Motor neuron (in vitro differentiated cells): Measurements from ENCODE around the gene DIAPH3. TPM values are rescaled to one million over a fixed set of nuclear protein-coding genes. Genes with fewer than 3 reads are reported as not detected.
"Not testable (repeated sequence)": the region's sequence is repeated elsewhere in the genome, so short reads cannot be mapped to it uniquely, and the experiment has no call there.

Experiments
- ATAC-seq, 8 experiments: fragments of 200-7000 bp; cut with Tn5 transposase; replicated peaks in 6 of 8; 2 replicates each; pipeline ENCODE4 v1.8.0; 2021; ENCODE audit warnings: mild to moderate bottlenecking in 8 of 8, moderate library complexity in 8 of 8
- H3K27ac ChIP-seq, 2 donors: fragments of 250-450 bp; sonication (Bioruptor Pico); 2 replicates each; pipeline ENCODE4 v1.9.0; 2021; ENCODE audit warnings: antibody characterized with exemption in 2 of 2, mild to moderate bottlenecking in 2 of 2, moderate library complexity in 1 of 2
- H3K4me1 ChIP-seq, 2 donors: fragments of 250-450 bp; sonication (Bioruptor Pico); replicated peaks in 1 of 2; 2 replicates each; pipeline ENCODE4 v1.6.1; 2021; ENCODE audit warnings: antibody characterized with exemption in 2 of 2, mild to moderate bottlenecking in 2 of 2, moderate library complexity in 1 of 2
- H3K4me3 ChIP-seq, 5 donors: fragments of 250-450 bp; sonication (Bioruptor Pico); 2 replicates each; pipeline ENCODE4 v1.9.0; 2021; ENCODE audit warnings: antibody characterized with exemption in 5 of 5, mild to moderate bottlenecking in 5 of 5, moderate library complexity in 4 of 5
- WGBS, 10 experiments: fragments of 450-650 bp; shearing (Covaris generic); methylation state at CpG; one replicate each; pipeline ENCODE4 v1.0.0; 2022; 5-methylcytosine and 5-hydroxymethylcytosine counted together
- in situ Hi-C, 9 experiments: fragments of 400-800 bp; cut with MboI; loops; one replicate each; pipeline ENCODE4 v1.15.0; 2021; ENCODE audit warnings: low sequenced_read_pairs in 9 of 9, low pct_unique_long_range_greater_than_20kb in 2 of 9; ENCODE audit not compliant: unreplicated experiment in 9 of 9
- total RNA-seq, 8 experiments: library from RNA; unstranded; fragments of 300-600 nt; gene quantifications; 2 replicates each; pipeline versions ENCODE4 v1.2.3 to v1.2.4, GENCODE V29; 2022

DIAPH3 gene
- 10 to 100 TPM in 2 of 8 experiments, 1 to 10 TPM in 3, under 1 TPM in 3; 0.25 to 11.2 (median 3.4) TPM for total RNA-seq

- in situ Hi-C loops, result no loop called here
- 0 to 8% (median 0%) methylated on average over 2 to 18 of the region's 54 CpGs; no CpG with 5 or more reads in 4 of the 10 experiments for WGBS, 10 experiments
- peaks cover 9 to 10% of the 10 kb centered on the region in 2 donors for H3K4me1 ChIP-seq
- H3K4me3 ChIP-seq, result peak within 1 kb of the TSS; percentile 62 to 95 (median 71)
- ATAC-seq, result peak; percentile 99 to 100 (median 100)
- H3K27ac ChIP-seq, result peak within 1 kb of the TSS; percentile 84 to 87
Observed at GRCh38 chr13:60163478-60164233, at the start of gene DIAPH3. DIAPH3 (minus strand) TSS chr13:60163928; CDS start chr13:60163766, 162 bp downstream.

- no peak for ATAC-seq
- 0 to 100% (median 50%) methylated on average over 1 of the region's 1 CpG; no CpG with 5 or more reads in 3 of the 10 experiments for WGBS, 10 experiments
- peaks cover 0 to 4% of the 10 kb centered on the region in 2 donors for H3K4me1 ChIP-seq
- H3K27ac ChIP-seq, result no peak overlapping the region
- in situ Hi-C loops, result no loop called here
- no peak overlapping the region for H3K4me3 ChIP-seq
Observed at GRCh38 chr13:60213236-60213744, 49.6 kb upstream of the DIAPH3 start.

DNA sequence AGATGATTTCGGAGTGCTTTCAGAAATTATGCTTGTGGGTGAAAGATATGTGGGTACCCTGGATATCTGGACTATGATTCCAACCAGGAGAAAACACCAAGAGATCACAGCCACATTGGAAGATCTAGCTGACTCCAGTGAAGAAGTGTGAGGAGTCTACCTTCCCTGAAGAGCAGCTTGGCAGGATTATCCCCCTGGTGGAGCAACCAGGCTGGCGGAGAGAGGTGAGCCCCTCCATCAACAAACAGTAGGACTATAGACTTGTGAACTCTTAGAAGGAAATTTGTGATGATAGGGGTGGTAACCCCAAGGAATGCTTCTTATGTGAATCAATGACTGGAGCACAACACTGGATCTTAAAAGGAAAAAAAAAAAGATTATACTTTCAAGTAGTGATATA lies 47.8 kb upstream of the DIAPH3 start:
- no peak overlapping the region for H3K4me3 ChIP-seq
- ATAC-seq, result no peak
- in situ Hi-C loops, result no loop called here
- no peak overlapping the region for H3K27ac ChIP-seq
- 20 to 100% (median 71%) methylated on average over 1 to 2 of the region's 2 CpGs; no CpG with 5 or more reads in 4 of the 10 experiments for WGBS, 10 experiments
- peaks cover 0 to 4% of the 10 kb centered on the region in 2 donors for H3K4me1 ChIP-seq

GRCh38 chr13:60210510-60211330 lies 47.0 kb upstream of the DIAPH3 start:
- in situ Hi-C loops, result no loop called here
- Histone ChIP-seq H3K4me1 (peaks cover 0 to 4% of the 10 kb centered on the region in 2 donors), H3K27ac (no peak overlapping the region), H3K4me3 (no peak overlapping the region)
- ATAC-seq, result no peak
- WGBS, 10 experiments, result 26 to 100% (median 60%) methylated on average over 1 to 4 of the region's 4 CpGs; no CpG with 5 or more reads in 1 of the 10 experiments

DNA sequence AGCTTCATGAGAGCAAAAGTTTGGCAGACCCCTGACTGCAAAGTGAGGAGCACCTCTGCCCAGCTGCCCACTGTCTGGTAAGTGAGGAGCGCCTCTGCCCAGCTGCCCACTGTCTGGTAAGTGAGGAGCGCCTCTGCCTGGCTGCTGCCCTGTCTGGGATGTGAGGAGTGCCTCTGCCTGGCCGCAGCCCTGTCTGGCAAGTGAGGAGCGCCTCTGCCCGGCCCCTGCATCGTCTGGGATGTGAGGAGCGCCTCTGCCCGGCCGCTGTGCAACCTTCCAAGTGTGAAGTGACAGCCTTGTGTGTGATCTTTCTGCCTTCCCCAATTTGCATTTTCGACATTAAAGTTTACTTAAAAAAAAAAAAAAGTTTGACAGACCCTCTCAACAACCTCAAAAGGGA lies 41.8 kb upstream of the DIAPH3 start:
- in situ Hi-C loops, H3K27ac ChIP-seq, H3K4me1 ChIP-seq, ATAC-seq, H3K4me3 ChIP-seq: not testable (repeated sequence)
- 0 to 89% (median 38%) methylated on average over 1 to 6 of the region's 10 CpGs; no CpG with 5 or more reads in 4 of the 10 experiments for WGBS, 10 experiments

- no peak for ATAC-seq
- no peak overlapping the region for H3K4me3 ChIP-seq
- H3K4me1 ChIP-seq, result no peaks in the 10 kb centered on the region
- in situ Hi-C loops, result no loop called here
- H3K27ac ChIP-seq, result no peak overlapping the region
Observed at GRCh38 chr13:60201286-60201685, 37.6 kb upstream of the DIAPH3 start.

DNA sequence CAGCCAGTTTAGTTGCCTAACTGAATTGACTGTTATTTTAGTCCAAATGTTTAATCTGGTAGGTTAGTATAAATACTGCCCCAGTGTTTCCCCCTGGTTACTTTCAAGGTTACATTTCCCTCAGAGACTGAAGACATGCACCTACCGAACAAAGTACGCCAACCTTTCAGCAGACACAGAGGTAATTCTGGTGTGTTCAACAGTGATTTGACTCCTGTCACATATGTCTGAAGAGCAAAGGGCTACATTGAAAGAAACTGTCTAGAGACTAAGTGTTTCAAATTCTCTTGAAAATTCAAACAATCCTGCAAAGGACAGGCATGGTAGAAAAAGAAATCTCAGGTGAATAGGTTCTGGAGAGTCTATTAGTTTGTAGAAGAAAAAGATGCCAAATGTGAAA lies 32.2 kb upstream of the DIAPH3 start:
- H3K4me3 ChIP-seq, in situ Hi-C loops, H3K27ac ChIP-seq, ATAC-seq, H3K4me1 ChIP-seq: not testable (repeated sequence)
- 80 to 100% (median 100%) methylated on average over 1 to 2 of the region's 2 CpGs; no CpG with 5 or more reads in 5 of the 10 experiments for WGBS, 10 experiments

GRCh38 chr13:60182907-60183306 lies 19.2 kb upstream of the DIAPH3 start:
- WGBS, 10 experiments, result 20 to 100% (median 100%) methylated on average over 1 of the region's 1 CpG; no CpG with 5 or more reads in 6 of the 10 experiments
- in situ Hi-C loops, result no loop called here
- ATAC-seq, result no peak
- Histone ChIP-seq H3K4me3 (no peak overlapping the region), H3K4me1 (no peaks in the 10 kb centered on the region), H3K27ac (no peak overlapping the region)

DNA sequence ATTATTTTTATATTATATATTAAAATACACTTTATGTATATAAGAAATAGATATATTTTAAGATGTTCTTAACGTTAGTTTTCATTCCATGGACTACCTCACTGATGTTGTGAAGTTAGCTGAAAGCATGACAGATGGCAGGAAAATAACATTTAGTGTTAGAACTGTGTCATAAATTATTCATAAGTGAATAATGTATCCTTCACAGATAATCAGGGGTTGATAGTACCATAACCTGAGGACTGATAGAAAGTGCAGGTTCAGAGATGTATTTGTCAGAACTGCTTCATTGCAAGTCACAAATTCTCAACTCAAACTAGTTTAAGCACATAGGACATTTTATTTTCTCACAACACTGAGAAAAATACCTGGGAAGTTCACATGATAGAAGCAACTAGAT lies 14.6 kb upstream of the DIAPH3 start:
- 40 to 92% (median 83%) methylated on average over 1 of the region's 1 CpG; no CpG with 5 or more reads in 3 of the 10 experiments for WGBS, 10 experiments
- in situ Hi-C loops, result no loop called here
- Histone ChIP-seq H3K4me1 (no peaks in the 10 kb centered on the region), H3K27ac (no peak overlapping the region), H3K4me3 (no peak overlapping the region)
- no peak for ATAC-seq

GRCh38 chr13:60175571-60175970 lies 11.8 kb upstream of the DIAPH3 start:
- 52 to 100% (median 87%) methylated on average over 2 to 5 of the region's 5 CpGs for WGBS, 10 experiments
- no peak for ATAC-seq
- Histone ChIP-seq H3K4me1 (no peaks in the 10 kb centered on the region), H3K4me3 (no peak overlapping the region), H3K27ac (no peak overlapping the region)
- in situ Hi-C loops, result no loop called here

GRCh38 chr13:60174113-60174512 lies 10.4 kb upstream of the DIAPH3 start:
- no peaks in the 10 kb centered on the region for H3K4me1 ChIP-seq
- H3K27ac ChIP-seq, result no peak overlapping the region
- H3K4me3 ChIP-seq, result no peak overlapping the region
- WGBS, 10 experiments, result 0 to 91% (median 87%) methylated on average over 1 to 5 of the region's 5 CpGs; no CpG with 5 or more reads in 3 of the 10 experiments
- in situ Hi-C loops, result no loop called here
- no peak for ATAC-seq

GRCh38 chr13:60172111-60172510 lies 8.4 kb upstream of the DIAPH3 start:
- Histone ChIP-seq H3K27ac (no peak overlapping the region), H3K4me3 (no peak overlapping the region), H3K4me1 (no peaks in the 10 kb centered on the region)
- in situ Hi-C loops, result no loop called here
- ATAC-seq, result no peak
- WGBS, 10 experiments, result 21 to 100% (median 74%) methylated on average over 1 to 2 of the region's 2 CpGs; no CpG with 5 or more reads in 3 of the 10 experiments

DNA sequence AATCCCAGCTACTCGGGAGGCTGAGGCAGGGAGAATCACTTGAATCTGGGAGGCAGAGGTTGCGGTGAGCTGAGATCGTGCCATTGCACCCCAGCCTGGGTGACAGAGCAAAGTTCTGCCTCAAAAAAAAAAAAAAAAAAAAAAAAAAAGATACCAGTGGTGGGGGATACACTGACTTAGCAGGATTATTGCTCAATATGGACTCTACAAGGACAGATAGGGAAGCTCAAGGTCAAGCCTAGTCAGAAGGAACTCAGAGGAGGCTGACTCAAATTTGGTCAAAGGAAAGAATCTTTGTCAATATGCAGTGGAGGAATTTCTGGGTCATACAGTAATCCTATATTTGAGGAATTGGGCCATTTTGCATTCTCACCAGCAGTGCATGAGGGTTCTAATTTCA lies 6.7 kb upstream of the DIAPH3 start:
- 60 to 100% (median 90%) methylated on average over 1 to 3 of the region's 3 CpGs; no CpG with 5 or more reads in 7 of the 10 experiments for WGBS, 10 experiments
- Histone ChIP-seq H3K4me3 (no peak overlapping the region), H3K4me1 (peaks cover 0 to 4% of the 10 kb centered on the region in 2 donors), H3K27ac (no peak overlapping the region)
- no peak for ATAC-seq
- in situ Hi-C loops, result no loop called here
